H1 (cell line): Measurements from ENCODE around the gene FBXL17.

Source experiments
- BRCA1 ChIP-seq: IDR thresholded peaks from 2 replicates; pipeline ENCODE4 v1.6.1; 2012; ENCODE audit warnings: low read depth, low read length, improper control_type of control experiment
- EP300 ChIP-seq, 2 experiments: IDR thresholded peaks; 1 replicate in 1 of 2; 2 replicates in 1 of 2; pipeline ENCODE4 v1.6.1; 2011 to 2012; ENCODE audit warnings: low read depth in 2 of 2, low read length in 2 of 2, mild to moderate bottlenecking in 2 of 2, borderline replicate concordance in 1 of 2, inconsistent platforms in 1 of 2, moderate library complexity in 1 of 2
- POLR2A ChIP-seq, 2 experiments: IDR thresholded peaks; 1 replicate in 1 of 2; 2 replicates in 1 of 2; pipeline ENCODE4 v1.6.1; 2011; ENCODE audit warnings: low read depth in 2 of 2, low read length in 2 of 2, mild to moderate bottlenecking in 2 of 2; ENCODE audit errors: control extremely low read depth in 1 of 2
- POLR2AphosphoS5 ChIP-seq: IDR thresholded peaks from 2 replicates; pipeline ENCODE4 v1.6.1; 2011; ENCODE audit warnings: low read depth, low read length
- RAD21 ChIP-seq, 2 experiments: IDR thresholded peaks in 1 of 2; conservative IDR thresholded peaks in 1 of 2; 2 replicates each; pipeline ENCODE4 v1.6.1; 2011; ENCODE audit warnings: low read depth in 2 of 2, low read length in 2 of 2, improper control_type of control experiment in 1 of 2, inconsistent platforms in 1 of 2, mild to moderate bottlenecking in 1 of 2, moderate library complexity in 1 of 2
- RBBP5 ChIP-seq: IDR thresholded peaks from 2 replicates; pipeline ENCODE4 v1.7.1; 2012; ENCODE audit warnings: low read depth, mild to moderate bottlenecking, inconsistent platforms, low read length, moderate library complexity, borderline replicate concordance
- RXRA ChIP-seq: IDR thresholded peaks from 2 replicates; pipeline ENCODE4 v1.6.1; 2011; ENCODE audit warnings: low read depth, mild to moderate bottlenecking, low read length, moderate library complexity; ENCODE audit not compliant: insufficient read depth
- TCF12 ChIP-seq: IDR thresholded peaks from 2 replicates; pipeline ENCODE4 v1.6.1; 2011; ENCODE audit warnings: low read depth, mild to moderate bottlenecking, low read length
- YY1 ChIP-seq: IDR thresholded peaks from 2 replicates; pipeline ENCODE4 v1.6.1; 2011; ENCODE audit warnings: low read depth, mild to moderate bottlenecking, low read length
- TF ChIP-seq, protein P1 (sequence below), 3 experiments: IDR thresholded peaks; 1 replicate in 2 of 3; 2 replicates in 1 of 3; pipeline versions ENCODE4 v1.5.1 to v1.6.1; 2011; ENCODE audit warnings: low read length in 3 of 3, mild to moderate bottlenecking in 3 of 3, inconsistent platforms in 2 of 3, low read depth in 1 of 3, moderate library complexity in 1 of 3; ENCODE audit not compliant: insufficient read depth in 1 of 3; ENCODE audit errors: control extremely low read depth in 1 of 3
- TF ChIP-seq, protein P2 (sequence below): IDR thresholded peaks from 2 replicates; pipeline ENCODE4 v1.6.1; 2012; ENCODE audit warnings: inconsistent platforms

DNA sequence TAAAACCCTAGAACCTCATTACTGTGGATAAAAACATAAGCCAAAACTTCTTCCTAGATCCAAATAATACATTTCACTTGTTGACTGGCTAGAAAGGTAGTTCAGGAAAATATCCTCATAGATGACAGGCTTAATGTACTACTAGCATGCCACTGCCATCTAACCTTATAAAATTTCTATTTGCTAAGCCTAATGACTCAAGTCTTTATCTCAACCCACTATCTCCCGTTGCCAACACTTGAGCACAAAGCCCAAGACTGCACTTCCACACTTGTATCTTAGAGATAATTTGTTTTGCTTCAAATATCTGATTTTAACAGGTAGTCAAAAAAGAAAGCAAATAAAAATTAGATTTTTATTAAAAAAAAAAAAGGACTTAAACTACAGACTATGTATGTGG lies 42.7 kb downstream of the FBXL17 start:
- TF ChIP-seq BRCA1 (no peak), RBBP5 (no peak), RXRA (no peak), RAD21 (IDR thresholded peaks at IDR 0.05 in 1 of 2, conservative IDR thresholded peaks at IDR 0.05 in 1 of 2; ENCODE audit: low read depth in 2 of 2, low read length in 2 of 2) (no peak), POLR2A (IDR thresholded peaks at IDR 0.05; ENCODE audit: control extremely low read depth in 1 of 2, low read depth in 2 of 2, low read length in 2 of 2) (no peak), EP300 (IDR thresholded peaks at IDR 0.05; ENCODE audit: borderline replicate concordance in 1 of 2, low read depth in 2 of 2, low read length in 2 of 2) (no peak), TCF12 (no peak), POLR2AphosphoS5 (no peak), YY1 (no peak)
- TF ChIP-seq, protein P1, sequence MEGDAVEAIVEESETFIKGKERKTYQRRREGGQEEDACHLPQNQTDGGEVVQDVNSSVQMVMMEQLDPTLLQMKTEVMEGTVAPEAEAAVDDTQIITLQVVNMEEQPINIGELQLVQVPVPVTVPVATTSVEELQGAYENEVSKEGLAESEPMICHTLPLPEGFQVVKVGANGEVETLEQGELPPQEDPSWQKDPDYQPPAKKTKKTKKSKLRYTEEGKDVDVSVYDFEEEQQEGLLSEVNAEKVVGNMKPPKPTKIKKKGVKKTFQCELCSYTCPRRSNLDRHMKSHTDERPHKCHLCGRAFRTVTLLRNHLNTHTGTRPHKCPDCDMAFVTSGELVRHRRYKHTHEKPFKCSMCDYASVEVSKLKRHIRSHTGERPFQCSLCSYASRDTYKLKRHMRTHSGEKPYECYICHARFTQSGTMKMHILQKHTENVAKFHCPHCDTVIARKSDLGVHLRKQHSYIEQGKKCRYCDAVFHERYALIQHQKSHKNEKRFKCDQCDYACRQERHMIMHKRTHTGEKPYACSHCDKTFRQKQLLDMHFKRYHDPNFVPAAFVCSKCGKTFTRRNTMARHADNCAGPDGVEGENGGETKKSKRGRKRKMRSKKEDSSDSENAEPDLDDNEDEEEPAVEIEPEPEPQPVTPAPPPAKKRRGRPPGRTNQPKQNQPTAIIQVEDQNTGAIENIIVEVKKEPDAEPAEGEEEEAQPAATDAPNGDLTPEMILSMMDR (IDR thresholded peaks at IDR 0.05; ENCODE audit: control extremely low read depth in 1 of 3, insufficient read depth in 1 of 3, low read depth in 1 of 3, low read length in 3 of 3), result no peak
- TF ChIP-seq, protein P2, sequence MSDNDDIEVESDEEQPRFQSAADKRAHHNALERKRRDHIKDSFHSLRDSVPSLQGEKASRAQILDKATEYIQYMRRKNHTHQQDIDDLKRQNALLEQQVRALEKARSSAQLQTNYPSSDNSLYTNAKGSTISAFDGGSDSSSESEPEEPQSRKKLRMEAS, result no peak
